RPMI7951 (cell line): ENCODE measurements around the gene HLA-DQA1. TPM values are rescaled to one million over a fixed set of nuclear protein-coding genes. Genes with fewer than 3 reads are reported as not detected.
"Not testable (repeated sequence)": the region's sequence is repeated elsewhere in the genome, so short reads cannot be mapped to it uniquely, and the experiment has no call there.

ENCODE experiments used
- DNase-seq: peaks from one replicate; pipeline ENCODE4 v3.0.0-alpha.2; 2012; ENCODE audit warnings: low read depth
- total RNA-seq: library from RNA; depleted of rRNA; stranded (reverse); fragments of >200 nt; shearing (Covaris generic); gene quantifications from 2 replicates; pipeline ENCODE4 v1.2.3, GENCODE V29; 2014

The HLA-DQA1 gene
- total RNA-seq, 1 experiment from 2014 or later = not detected

DNA sequence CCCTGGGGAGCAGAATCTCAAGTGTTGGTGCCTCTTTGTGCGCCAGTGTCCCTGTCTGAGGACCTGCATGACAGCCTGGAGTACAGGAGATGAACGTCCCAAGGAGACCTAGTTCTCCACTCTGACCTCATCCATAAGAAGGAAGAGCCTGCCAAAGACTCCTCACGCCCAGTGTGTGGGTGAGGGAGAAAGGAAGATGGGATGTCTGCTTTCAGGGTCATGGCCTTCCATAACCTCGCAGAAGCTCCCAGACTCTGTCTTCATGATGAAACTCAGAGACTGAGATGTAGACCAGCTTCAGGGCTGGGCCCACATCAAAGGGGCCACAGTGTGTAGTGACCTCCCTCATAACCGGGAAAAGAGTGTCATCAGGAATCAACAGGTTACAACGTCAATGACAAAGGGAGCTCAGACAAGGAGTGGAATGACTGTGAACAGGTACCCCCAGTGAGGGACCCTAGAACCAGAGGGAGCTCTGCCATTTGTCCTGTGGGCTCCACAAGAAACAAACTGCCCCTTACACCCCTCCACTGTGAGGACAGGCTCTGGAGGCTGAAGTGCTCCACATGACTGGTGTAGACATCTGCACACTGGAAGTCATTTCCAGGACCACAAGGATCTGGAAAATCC lies 21.2 kb downstream of the HLA-DQA1 start:
- DNase-seq = no peak

DNA sequence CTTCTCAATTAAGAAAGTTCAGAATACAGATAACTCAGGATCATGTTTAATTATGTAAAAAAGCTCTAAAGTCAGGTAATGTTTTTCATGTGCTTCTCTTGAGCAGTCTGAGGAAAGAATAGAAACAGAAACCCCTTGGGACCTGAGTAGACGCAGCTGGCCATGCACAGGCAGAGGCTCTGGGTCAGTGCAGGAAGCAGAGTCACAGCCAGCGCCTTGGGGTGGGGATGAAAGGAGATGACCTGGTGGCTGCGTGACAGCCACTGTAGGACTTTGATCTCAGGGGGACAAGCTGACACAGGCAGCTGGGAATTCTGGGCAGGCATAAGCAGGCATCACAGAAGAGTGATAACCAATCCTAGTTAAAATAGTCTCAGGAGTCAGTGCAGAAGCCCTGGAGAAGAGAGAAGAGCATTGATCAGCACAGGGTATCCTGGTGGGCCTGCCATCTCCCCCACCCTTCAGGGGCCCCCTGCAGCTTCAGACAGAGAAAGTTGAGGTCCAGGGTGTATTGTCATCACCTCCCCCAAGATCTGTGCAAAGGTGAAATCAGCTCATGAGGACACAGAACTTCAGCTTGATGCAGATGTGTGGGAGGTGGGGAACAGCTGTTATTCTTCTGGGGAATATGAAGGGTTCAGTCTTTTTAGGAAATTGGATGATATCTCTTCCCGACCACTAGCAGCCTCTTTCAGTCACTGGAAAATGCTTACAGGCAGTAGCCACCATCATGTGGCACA lies 22.8 kb downstream of the HLA-DQA1 start:
- no peak for DNase-seq

DNA sequence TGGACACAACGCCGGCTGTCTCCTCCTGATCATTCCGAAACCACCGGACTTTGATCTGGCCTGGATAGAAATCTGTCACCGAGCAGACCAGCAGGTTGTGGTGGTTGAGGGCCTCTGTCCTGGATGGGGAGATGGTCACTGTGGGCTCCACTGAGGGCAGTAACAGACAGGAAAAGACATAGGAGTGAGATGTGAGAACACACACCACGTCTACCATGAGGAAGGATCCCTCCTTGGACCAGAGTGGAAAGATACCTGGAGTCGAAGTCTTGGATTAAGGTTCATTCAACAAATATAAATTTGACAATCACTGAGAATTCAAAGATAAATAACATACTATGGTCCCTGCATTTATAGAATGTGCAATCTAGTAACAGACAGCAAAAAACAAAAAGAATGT lies 24.9 kb downstream of the HLA-DQA1 start:
- DNase-seq = no peak

DNA sequence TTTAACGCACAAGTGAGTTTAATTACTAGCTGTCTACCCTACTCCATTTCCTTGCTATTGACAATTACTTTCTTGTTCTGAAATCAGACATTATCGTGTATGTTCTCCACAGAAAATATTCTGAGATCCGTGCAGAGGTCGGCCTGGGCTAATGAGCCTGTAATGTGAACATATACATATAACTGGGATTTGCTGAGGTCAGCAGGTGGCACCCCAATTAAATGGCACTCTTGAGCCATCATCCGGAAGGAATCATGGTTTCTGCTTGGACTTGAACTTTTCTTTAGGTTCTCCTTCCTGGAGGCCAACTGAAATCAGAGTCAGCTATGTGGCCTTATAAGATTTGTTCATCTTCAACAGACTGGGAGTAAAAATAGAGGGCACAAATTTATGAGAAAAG lies 25.6 kb downstream of the HLA-DQA1 start:
- DNase-seq = no peak

DNA sequence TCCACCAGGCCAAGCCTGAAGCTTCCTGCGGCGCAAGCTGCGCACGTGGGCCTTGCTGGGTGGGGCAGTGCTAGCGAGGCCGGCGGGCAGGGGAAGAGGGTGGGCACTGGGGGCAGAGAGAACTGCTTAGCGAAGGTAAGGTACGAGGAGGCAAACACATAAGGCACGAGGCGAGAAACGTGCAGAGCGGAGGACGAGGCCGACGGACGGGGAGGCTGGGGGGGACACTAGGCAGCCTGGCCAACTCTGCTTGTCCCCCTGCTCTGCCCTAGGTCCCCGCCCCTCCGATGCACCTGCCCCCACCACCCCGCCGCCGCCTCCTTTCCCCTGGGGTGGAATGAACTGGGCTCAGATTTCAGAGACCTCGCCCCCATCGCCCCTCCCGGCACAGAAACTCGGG lies 27.1 kb downstream of the HLA-DQA1 start:
- no peak for DNase-seq

DNA sequence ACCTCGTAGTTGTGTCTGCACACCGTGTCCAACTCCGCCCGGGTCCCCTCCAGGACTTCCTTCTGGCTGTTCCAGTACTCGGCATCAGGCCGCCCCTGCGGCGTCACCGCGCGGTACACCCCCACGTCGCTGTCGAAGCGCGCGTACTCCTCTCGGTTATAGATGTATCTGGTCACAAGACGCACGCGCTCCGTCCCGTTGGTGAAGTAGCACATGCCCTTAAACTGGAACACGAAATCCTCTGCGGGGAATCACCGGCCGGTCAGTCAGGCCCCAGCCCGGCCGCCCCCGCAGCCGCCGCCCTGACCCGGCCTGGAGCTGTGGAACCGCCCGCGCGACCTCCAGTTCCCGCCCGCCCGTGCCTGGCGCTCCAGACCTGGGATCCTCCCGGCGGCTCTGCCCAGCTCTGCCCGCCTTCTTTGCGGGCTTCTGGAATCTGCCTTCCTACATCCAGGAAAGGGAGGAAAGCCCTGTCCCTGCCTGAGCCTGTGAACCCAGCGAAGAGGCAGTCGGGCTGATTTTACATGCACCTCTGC lies 27.7 kb downstream of the HLA-DQA1 start:
- DNase-seq = no peak

DNA sequence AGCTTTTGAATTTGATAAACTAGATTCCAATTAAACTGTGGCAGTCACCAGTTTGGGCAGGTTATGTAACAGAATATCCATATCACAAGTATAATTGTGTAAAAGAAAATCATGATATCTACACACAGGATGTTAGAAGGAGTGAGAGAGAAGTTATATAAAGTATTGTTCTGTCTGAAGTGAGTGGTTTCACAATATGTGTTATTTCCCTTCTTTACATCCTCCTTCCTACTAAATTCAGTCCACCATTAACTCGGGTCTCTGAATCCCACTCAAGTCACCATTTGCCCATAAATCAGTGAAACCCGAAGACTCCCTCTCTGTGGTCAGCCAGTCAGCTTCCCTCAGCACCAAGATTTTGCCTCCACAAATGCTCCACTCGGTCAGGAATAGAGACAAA lies 28.5 kb downstream of the HLA-DQA1 start:
- DNase-seq = no peak

DNA sequence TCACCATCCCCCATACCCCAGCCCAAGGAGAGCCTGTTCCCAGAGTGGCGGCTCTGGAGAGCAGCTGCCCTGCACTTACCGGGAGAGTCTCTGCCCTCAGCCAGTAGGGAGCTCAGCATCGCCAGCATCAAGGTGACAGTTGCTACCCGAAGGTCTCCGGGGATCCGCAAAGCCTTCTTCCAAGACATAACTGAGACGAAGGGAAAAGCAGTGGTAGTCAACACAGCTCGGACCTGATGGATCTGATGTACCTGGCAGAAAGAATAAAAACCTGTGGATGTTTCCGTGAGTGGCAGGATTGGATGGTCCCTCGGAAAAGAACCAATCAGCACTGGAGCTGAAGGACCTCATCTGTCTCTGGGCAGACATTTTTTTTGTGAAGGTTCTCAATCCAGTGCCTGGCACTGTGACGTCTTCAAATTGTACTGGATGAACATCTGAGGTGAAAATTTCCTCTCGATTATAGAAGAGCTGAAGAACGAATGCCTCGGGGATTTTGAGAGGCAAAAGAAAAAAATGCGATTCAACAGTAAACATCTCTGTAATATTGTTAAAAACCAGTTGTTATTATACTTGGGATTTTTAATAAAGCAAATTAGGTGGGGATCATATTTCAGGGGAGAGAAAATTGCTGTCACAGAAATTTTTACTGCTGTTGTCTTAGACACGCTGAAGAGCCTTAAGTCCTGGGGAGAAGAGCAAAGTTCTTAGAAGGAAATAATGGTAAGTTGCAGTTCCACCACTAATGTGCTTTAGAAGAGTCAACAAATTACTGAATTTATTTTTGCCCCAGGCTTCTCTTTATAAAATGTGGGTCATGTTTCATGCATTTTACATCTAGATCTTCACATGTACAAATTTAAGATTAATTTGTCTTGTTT lies 29.5 kb downstream of the HLA-DQA1 start, which contains the start of gene HLA-DQB1:
Gene HLA-DQB1, minus strand, starts transcription at position 238 of the 881 bp plus-strand sequence. Its CDS starts 50 bp downstream, at position 188.
- DNase-seq = peak; percentile 17

DNA sequence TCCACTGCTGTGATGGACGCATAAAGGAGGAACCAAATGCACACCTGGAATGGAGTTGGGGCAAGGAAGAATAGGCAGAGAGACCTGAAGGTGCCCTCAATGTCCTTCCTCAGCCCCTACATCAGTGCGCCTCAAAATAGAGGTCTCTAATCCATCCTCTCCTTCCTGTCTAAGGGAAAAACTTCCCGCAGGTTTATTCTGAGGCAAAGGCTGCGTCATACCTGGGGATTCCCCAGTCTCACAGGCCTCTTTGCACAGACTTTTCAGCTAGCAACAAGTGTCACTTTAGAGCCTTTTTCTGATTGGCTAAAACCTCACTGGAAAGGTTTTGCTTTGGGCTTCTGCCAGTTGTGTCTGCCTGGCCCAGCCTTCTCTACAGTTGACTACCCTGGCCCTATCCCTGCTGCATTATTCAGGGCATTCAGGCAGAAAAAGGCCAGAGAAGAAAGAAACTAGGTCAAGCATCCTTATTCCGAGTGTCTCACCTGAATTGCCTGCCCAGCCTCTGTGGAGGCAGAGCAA lies 31.1 kb downstream of the HLA-DQA1 start:
- no peak for DNase-seq

DNA sequence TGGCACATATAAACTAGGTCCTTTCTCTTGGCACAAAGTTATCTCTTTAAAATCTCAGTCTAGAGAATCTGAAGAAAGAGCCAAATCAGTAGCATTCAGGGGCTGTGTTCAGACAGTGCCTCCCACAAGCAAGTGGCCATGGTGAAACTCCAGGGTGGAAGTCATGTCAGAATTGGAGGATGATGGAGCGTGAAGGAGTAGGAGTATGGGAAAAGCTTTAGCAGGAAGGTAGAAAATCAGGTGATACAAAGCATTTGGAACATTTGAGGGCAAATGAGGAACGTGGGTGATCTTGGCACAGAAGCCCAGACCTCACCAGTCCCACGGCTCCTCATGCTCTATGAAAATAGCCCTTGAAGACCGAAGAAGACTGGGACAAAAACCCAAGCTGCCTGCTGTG lies 32.0 kb downstream of the HLA-DQA1 start:
- DNase-seq = no peak

DNA sequence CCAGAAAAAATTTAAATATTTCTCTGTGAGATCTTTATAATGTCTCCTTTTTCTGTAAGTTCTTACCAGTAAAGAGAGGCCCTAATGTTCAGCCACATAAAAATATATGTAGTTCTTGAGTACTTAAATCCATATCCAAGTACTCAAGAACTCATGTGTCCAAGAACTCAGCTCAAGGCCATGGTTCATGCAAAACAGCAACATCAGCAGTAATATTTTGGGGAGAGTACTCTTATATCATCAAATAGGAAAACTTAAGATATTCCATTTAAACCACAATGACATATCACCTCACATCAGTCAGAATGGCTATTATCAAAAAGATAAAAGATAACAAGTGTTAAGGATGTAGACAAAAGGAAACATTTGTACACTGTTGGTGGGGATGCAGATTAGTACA lies 32.7 kb downstream of the HLA-DQA1 start:
- no peak for DNase-seq

DNA sequence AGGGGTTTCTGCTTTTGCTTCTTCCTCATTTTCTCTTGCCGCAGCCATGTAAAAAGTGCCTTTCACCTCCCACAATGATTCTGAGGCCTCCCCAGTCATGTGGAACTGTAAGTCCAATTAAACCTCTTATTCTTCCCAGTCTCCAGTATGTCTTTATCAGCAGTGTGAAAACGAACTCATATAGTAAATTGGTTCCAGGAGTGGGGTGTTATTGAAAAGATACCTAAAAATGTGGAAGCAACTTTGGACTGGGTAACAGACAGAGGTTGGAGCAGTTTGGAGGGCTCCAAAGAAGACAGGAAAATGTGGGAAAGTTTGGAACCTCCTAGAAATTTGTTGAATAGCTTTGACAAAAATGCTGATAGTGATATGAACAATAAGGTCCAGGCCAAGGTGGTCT lies 34.7 kb downstream of the HLA-DQA1 start:
- DNase-seq = not testable (repeated sequence)

DNA sequence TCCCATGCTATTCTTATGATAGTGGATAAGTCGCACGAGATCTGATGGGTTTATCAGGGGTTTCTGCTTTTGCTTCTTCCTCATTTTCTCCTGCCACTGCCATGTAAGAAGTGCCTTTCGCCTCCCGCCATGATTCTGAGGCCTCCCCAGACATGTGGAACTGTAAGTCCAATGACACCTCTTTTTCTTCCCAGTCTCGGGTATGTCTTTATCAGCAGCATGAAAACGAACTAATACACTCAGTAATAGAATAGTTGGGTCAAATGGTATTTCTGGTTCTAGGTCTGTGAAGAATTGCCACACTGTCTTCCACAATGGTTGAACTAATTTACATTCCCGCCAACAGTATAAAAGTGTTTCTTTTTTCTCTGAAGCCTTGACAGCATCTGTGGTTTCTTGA lies 36.9 kb downstream of the HLA-DQA1 start:
- DNase-seq = not testable (repeated sequence)

DNA sequence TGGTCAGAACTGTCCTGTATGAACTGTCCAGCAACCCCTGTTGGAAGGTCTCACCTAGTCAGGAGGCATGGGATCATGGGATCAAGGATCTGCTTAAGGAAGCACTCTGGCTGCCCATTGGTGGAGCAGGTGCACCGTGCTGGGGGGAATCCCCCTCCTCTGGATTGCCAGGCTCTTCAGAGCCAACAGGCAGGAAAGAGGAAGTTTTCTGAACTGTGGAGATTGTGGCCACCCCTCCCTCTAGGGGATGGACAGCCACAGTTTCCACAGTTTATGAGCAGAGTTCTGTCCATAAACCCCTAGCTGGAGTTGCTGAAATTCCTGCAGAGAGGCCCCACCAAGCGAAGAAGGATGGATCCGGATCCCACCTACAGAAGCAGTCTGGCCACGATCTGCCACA lies 42.3 kb downstream of the HLA-DQA1 start:
- no peak for DNase-seq

DNA sequence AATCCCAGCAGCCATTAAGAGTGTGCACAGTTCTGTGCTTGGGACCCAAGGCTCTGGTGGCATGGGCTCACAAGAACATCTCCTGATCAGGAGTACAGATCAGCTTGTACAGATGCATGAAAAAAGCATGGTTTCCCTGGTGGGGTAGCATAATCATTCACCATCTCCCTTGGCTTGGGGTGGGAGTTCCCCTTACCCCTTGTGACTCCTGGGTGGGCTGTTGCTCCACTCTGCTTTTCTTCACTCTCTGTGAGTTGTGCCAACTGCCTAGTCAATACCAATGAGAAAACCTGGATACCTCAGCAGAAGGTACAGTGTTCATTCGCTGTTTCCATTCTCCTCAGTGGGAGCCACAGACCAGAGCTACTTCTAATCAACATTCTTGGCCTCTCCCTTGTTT lies 42.8 kb downstream of the HLA-DQA1 start:
- DNase-seq = no peak

DNA sequence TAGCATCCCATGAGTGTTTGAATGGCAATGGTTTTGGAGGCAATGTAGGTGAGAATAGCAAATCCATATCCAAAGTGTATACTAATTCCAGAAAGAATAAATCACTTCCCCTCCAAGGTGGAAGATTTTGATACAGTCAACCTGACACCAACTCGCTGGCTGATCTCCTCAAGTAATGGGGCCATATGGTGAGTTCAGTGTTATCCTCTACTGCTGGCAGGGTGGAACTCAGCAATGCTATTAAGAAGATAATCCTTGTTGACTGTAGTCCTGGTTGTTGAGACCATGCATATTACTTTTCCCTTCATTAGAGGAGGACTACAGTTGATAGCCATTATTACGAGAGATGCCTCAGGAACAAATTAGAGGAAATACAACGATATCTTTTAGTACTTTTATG lies 47.0 kb downstream of the HLA-DQA1 start:
- no peak for DNase-seq

DNA sequence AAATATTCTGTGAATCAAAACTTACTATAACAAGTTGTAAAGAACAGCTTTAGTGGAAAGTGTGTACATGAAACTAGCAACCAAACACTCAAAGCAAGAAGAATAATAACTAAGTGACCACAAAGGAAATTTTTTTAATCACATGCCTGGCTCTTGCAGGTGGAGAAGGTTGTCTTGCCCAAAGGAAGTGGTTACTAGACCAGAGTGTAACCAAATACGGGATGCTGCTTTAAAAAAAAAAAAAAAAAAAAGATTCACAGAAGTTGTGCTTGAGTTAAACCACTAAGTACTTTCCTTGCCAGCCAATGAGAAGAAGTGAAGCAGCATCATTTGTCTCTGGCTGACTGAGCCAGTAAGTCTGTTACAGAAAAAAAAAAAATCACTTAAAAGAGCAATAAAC lies 48.4 kb downstream of the HLA-DQA1 start:
- DNase-seq = peak; percentile 9

DNA sequence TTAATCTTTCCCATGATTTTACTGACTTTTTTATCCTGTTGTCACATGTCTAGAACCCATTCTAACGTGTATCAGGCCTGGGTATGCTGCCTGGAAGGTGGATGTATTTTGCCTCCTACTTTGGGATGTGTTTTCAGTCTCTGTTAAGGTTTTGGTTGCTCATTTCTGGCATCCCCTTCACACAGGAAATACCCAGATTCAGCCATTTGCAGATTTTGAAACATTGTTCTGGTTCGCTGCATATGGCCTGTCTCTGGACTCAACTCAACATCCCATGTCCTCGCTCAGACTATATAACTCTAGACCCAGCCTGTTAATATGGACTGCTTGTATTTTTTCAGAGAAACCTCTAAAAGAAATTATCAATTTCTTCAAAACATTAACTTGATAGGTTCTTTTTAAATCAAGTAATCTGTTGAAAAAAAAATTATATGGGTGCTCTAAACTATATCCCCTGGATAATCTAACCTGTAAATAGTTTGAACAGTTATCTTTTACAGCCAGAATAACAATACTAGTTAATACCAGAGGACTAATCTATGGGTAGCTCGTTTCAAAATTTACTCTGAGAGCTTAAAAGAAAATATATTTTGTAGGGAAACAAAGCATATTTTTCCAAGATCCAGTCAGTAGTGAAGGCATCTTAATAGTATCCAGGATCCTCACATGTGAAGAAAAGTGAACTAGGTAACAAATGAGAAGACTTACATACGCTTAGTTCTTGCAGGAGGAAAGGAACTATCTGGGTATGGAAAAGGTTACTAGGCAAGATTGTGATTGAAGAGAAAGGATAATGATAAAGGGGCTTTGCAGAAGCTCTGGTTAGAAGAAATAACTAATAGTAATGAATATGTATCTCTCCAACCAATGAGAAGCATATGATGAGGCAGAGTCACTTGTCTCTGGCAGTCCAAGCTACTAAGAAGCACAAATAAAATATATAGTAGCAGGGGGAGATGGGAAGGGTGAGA lies 52.6 kb downstream of the HLA-DQA1 start:
- no peak for DNase-seq

DNA sequence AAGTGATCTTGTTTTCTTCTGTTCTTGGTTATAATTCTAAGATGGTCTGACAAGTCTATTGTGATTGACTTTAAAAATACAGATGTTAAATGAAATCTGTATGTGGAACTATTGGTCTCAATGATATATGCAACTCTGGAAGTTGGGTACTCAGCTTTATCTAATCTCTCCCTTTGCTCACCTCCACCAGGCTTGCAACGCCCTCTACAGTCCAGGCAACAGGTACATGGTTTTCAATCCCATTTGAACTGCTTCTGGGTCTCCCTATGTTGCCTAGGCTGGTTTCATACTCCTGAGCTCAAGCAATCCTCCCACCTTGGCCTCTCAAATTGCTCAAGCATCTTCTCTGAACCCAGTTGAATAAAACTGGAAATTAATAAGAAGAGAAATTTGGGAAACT lies 54.8 kb downstream of the HLA-DQA1 start:
- DNase-seq = peak; percentile 14
